ENCODE data around the gene NCOA1.
"Not testable (repeated sequence)": the region's sequence is repeated elsewhere in the genome, so short reads cannot be mapped to it uniquely, and the experiment has no call there.

Gene NCOA1

DNA sequence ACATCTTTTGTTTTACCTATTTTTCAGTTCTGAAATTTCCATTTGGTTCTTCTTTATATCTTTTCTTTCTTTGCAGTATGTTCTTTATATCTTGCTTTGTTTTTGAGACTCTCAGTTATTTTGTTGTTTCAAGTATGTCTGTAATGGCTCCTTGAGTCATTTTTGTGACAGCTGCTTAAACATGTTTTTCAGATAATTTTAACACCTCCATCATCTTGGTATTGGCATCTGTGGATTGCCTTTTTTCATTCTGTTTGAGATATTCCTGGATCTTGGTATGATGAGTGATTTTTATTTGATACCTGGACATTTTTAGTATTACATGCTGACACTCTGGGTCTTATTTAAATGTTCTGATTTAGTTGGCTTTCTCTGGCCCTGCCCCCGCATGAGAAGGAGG is 89.5 kb downstream of the NCOA1 start:
- DNase-seq: no peak

DNA sequence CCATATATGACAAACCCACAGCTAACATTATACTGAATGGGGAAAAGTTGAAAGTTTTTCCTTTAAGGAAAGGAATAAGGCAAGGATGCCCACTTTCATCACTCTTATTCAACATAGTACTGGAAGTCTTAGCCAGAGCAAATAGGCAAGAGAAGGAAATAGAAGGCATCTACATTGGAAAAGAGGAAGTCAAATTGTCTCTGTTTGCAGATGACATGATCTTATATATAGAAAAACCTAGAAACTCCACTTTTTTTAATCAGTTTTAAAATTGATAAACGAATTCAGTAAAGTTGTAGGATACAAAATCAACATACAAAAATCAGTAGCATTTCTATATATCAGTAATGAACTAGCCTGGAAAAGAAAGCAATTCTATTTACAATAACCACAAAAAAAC is 90.9 kb downstream of the NCOA1 start:
- not testable (repeated sequence) for DNase-seq

DNA sequence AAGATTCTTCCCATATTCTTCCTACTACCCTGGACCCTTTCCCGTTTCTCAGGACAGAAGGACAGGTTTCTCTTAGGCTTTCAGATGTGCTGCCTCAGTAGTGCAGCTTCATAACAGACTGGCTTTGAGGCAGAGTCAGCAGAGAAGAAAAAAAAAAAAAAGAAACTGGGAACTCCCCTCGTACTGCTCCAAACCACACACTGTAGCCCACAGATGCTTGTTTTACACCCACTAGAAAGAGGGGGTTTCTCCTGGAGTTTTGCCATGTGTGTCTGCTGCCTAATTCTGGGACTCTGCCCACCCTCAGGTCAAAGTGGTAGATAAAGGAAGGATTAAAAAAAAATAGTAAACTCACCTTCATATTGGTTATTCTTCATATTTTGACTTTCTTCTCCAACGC is 95.9 kb downstream of the NCOA1 start:
- DNase-seq: no peak

DNA sequence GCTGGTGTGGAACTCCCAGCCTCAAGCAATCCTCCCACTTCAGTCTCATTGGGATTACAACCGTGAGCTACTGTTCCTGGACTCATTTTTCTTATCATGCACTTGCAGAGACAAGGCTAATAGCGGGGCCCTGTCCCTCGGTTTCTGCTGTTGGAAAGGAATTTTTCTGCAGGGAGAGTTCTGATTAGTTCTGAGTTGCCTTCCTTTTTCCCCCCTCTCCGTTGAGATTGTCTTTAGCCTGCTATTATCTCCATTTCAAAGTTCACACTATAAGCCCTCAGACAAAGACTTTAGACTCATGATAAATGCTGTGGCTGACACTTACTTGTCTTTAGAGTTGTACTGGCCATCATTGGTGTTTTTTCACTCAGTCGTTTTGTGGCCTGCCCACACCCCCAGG is 97.2 kb downstream of the NCOA1 start:
- DNase-seq: no peak

DNA sequence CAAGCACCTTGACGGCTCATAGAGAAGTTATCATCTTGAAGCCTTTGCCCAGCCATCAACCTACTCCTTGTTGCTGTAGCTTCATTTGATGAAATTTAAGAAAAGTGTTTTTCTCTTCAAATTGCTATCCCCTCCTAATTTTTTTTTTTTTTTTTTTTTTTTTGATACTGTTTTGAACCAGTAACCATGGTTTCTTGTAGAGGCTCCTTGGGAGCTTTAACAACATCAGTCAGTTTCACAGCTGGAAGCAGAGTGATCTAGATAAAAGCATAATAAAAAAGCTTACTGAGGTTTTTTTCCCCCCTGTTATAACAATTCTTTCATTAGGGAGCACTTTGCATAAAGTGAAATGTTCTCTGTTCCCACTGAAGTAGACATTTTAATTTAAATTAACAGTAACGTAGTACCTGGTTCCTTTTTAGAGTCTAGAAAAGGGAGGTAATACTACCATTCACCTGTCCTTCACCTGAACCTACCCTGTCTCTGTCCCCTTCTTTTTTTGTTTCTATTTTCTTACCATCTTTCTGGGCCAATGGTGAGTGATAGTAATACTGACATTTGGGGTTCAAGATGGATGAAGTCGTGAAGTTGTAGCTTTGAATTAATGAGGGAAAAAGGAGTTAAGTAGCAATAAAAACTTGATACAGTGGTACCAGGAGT is 101.5 kb downstream of the NCOA1 start:
- DNase-seq: no peak

DNA sequence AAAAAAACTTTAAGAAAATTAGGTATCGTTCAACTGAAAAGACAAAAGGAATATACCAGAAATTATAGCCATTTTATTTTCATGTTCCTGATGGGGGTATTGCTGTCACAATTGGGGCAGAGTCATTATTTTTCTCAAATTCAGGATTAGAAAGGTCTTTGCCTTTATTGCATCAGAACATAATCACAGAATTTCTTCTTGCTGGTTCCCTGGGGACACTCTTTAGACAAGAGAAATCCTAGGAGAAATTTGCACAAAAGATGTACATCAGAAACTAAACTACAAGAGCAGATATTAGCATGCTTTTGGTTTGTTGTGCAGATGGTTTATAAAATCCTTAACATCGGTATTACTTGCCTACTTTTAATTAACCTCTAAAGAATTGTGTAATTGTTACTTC is 103.2 kb downstream of the NCOA1 start:
- no peak for DNase-seq

DNA sequence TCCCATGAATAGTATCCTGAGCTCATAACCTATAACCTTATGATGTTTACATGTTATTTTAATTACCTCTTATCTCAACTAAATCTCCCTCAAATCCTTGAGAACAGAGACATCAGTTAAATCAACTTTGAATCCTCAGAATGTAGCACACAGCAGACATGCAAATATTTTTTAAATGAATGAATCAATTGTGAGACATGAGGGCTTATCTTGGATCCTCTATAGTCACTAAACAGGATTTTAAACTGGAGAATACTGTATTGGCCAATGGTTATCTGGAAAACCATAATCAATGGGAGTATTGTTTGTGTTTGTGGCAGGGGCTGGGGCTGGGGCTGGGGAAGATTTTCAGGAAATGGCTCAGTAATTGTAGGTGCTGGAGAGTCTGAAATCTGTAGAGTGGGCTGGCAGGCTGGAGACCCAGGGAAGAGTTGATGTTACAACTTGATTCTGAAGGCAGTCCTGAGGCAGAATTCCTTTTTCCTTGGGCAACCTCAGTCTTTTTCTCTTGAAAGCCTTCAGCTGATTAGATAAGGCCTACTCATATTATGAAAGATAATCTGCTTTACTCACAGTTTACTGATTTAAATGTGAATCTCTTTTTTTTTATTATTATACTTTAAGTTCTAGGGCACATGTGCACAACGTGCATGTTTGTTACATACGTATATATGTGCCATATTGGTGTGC is 106.3 kb downstream of the NCOA1 start:
- DNase-seq: no peak

DNA sequence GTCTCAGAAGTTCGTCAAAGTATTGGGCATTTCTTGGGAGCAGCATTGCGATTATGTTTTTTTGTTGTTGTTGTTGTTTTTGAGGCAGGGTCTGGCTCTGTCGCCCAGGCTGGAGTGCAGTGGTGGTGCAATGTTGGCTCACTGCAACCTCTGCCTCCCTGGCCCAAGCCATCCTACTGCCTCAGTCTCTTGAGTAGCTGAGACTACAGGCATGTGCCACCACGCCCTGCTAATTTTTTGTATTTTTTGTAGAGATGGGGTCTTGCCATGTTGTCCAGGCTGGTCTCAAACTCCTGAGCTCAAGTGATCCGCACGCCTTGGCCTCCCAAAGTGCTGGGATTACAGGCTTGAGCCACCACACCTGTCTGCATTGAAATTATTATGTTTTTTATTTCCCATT is 109.1 kb downstream of the NCOA1 start:
- DNase-seq: not testable (repeated sequence)

DNA sequence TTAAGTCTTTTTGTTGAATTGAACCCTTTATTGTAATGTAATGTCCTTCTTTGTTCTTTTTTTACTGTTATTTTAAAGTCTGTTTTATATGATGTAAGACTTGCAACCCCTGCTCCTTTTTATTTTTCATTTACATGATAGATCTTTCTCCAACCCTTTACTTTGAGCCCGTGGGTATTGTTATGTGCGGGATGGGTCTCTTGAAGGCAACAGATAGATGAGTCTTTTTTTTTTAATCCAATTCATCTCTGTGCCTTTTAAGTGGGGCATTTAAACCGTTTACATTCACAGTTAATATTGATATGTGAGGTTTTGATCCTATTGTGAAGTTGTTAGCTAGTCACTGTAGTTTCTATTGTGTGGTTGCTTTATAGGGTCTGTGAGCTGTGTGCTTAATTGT is 120.6 kb downstream of the NCOA1 start:
- DNase-seq: no peak

DNA sequence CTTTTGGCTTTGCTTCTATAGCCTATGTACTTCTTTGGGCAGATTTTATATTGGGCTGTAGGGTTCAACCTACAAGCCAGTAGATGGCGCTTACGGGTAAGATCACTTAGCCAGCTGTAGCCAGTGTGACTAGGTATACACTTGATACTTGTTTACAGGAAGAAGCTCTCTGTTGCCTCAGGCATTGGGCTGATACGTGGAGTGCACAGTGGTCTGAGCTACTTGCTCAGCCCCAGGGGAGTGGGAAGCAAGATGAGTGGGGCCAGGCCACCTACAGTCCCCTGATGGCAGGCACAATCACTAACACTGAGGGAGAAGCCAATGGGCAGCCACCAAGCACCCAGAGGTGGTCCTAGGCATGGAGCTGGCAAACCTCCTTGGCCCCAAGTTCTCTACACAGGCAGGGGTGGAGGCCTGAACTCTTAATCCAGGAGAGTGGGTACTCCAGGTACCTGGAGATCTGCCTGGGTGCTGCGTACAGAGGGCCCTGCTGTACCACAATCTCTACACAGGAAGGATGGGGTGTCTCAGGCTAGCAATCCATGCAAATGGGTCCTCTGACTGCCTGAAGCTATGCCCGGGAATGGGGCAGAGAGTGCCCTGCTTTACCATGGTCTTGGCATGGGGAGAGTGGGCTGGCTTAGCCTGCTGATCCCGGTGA is 122.2 kb downstream of the NCOA1 start:
- peak in 1 of 5 donors; percentile 76 for DNase-seq

DNA sequence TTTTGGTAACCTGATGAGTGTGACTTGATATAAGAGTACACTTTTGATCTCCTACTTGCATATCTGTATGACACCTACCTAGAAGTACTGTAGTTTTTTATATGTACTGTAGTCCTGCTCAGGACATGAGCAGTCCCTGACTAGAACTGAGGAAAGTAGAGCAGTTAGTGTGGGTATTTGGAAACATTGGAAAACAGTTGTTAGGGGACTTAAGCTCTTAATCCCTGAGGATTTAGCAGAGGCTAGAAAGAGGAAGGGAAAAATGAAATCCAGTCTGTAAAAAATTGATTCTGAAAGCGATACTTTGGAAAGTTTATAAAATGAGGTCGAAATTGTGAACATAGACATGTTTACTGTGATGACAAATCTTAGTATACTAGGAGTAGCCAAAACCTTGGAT is 125.6 kb downstream of the NCOA1 start:
- DNase-seq: no peak

DNA sequence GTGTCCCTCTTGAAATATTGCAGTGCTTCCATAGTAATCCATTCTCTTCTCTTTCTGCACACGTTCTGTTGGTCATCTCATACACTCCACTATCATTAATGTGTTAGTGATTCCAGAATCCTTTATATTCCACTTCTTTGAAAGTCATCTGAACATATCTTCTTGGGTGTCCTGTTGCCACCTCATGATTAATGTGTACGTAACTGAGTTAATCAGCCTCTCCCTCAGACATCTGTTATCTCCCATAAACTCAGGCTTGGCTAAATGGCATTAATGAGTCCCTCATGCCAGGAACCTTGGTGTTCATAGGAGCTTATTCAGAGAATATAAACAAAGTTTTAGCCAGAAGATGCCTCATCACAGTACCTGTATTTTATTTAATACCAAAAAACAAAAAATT is 126.4 kb downstream of the NCOA1 start:
- no peak for DNase-seq

DNA sequence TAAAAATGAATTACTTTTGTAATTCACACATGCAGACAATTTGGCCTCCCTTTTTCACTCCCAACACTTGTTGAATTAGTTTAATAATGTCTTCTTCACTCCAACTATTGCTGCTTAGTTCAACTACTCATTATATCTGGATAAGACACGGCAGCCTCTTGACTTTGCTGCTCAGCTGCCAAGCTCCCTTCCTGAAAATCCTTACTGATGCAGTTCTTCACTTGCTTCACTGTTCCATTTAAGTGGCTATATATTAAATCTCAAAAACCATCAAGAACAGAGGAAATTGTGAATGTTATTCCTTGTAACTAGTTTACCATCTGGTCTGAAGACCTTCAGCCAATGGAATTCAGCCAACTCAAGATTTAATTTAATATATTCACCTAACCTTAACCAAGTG is 127.1 kb downstream of the NCOA1 start:
- no peak for DNase-seq

DNA sequence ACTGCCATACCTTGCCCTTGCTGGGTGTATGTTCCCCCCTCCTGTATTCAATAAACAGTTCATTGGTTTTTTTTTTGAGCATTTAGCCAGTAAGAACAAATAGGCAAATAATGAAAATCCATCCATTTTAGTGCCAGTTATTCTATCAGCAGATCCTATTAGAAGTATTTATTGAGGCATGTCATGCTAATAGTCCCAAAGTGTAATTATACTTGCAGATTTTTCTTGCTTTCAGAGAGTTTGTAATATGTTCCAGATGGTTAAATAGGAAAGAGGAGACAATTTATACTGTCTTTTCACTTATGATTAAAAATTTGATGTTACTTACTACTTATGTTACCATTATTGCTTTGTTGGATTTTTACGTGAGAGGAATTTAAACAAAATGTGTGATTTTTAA is 127.6 kb downstream of the NCOA1 start:
- DNase-seq: no peak

DNA sequence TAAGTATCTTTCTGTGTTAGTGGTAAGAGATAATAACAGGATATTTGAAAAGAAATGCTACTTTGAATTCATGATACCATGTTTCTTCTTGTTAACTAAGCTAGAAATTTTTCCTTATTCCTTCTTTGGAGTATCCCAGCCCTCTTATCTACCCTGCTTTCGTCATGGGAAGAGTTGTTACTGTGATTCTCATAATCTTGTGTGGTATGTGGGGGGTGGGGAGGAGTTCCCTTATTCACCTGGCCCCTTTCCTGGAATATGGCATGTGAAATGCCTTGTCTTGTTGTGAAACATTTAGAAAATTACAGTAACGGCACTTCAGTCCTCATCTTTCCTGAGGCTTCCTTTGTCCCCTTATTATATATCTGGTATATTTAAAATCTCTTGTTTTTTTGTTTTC is 129.9 kb downstream of the NCOA1 start:
- no peak for DNase-seq

DNA sequence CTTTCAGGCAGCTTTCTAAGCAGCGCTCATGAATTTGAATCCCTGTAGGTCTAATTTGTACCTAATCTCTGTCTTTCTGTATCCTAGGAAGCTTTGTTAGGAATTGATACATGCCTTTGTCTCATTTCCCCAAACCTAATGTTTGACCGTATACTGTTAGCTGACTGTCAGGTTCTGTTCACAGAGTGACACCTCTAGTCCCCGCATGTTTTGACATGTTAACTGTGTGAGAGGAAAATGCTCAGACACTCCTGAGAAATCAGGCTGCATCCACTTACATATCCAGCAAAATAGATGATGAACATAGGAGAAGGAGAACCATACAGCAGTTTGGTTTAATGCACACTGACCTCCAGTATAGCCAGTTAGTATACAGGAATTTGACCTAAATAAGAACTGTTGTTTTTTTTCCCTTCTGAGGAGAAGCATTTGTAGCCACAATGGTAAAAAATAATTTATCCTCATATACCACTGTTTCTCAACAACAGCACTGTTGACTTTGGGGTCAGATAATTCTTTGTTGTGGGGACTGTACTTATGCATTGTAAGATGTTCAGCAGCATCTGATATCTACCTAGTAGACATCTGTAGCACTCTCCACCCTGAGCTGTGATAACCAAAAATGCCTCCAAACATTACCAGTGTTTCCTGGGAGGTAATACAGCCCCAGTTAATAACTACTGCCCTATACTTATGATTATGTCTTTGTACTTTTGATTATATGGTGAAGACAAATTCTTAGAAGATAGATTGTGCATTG is 130.9 kb downstream of the NCOA1 start:
- no peak for DNase-seq

DNA sequence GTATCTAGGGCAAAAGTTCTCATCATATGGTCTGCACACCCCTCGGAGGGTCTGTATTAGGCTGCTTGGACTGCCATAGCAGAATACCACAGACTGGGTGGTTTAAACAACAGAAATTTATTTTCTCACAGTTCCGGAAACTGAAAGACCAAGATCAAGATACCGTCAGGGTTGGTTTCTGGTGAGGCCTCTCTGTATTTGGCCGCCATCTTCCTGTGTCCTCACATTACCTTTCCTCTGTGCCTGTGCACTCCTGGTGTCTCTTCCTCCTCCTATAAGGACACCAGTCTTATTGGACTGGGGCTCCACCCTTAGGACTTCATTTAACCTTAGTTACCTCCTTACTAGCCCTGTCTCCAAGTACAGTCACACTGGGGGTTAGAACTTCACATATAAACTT is 132.5 kb downstream of the NCOA1 start:
- no peak for DNase-seq

DNA sequence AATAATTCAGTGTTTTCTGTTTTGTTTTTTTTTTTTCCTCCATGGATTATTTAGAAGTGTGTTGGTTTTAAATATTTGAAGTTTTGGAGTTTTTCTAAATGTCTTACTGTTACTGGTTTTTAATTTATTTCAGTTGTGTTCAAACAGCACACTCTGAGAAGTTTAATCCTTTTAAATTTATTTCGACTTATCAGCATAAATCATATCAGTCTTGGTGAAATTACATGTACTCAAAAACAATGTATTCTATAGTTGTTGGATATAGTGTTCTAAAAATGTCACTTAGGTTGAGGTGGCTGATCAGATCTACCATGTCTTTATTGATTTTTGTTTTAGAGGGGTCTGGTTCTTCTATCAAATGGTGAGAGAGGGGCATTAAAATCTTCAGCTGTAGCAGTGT is 134.7 kb downstream of the NCOA1 start:
- no peak for DNase-seq

DNA sequence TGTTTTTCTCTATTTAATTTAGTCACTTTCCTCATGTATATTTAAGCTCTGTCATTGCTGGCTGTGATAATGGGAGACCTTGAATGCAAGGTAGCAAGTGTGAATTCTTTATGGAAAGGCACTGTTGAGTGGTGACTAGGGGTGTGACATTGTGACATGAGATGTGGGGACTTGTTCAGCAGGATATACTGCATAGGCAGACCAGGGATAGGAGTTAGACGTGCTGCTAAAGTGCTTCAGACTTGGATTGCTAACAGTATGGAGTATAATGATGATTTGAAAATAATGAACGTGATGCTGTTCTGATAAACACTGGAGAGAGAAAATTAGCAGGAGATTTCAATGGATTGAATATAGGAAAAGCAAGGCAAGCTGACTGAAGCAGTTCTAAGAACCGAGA is 135.1 kb downstream of the NCOA1 start:
- DNase-seq: no peak

DNA sequence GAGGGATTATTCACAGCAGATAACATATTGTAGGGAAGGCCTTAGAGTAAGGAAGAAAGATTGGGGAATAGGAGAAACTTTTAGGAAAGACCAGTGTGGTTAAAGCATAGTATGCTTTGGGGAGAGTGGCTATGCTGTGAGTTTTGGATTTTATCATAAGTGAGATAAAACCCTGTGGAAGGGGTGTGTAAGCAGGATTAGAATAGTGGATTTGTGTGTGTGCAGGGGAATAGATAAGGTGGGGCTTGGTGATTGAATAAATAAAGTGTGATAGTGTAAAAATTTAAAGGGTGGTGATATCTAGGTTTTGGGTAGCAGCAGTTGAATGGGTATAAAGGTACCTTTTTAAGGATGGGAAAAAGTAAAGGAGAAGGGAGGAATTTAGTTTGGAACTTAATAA is 137.7 kb downstream of the NCOA1 start:
- DNase-seq: no peak

DNA sequence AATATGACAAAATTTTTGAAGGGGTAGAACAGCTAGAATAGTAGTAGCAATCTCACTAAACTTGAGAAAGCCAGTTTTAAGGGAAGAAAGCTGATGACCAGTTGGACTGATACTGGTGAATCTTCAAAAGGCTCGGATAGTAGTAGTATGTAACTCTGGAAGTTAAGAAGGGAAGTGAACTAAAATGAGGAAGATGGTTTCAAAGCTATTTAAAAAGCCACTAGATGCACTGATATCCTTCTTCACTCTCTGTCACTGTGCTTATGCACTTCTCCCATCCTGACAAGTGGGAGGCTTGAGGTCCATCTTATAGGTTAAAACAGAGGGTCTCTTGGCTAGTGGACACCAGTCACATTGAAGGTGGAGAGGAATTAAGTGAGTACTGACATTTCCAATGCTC is 141.1 kb downstream of the NCOA1 start:
- no peak for DNase-seq

DNA sequence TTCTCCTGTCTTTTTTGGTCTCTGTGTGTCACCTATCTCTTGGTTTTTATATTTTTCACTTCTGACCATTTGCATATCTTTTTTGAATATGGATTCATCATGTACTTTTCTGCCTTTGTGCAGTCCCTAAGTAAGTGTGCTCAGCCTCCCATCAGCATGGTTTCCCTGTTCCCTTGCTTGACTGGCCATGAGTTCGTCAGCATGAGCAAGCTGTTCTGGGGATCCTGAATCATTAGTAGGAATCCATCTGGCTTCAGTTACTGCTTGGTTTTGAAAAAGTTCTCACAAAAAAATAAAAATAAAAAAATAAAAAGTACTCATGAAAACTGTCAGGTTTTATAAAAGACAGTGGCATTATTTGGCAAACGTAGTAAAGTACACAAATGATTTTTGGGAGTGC is 144.1 kb downstream of the NCOA1 start:
- DNase-seq: no peak

DNA sequence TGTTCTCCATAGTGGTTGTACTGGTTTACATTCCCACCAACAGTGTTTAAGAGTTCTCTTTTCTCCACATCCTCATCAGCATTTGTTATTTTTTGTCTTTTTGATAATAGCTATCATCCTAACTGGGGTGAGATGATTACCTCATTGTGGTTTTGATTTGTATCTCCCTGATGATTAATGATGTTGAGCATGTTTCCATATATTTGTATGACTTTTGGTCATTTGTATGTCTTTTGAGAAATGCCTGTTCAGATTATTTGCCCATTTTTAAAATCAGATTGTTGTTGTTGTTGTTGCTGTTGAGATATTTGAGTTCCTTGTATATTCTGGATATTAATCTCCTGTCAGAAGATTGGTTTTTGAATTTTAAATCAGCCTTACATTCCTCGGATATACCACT is 147.5 kb downstream of the NCOA1 start:
- DNase-seq: no peak

DNA sequence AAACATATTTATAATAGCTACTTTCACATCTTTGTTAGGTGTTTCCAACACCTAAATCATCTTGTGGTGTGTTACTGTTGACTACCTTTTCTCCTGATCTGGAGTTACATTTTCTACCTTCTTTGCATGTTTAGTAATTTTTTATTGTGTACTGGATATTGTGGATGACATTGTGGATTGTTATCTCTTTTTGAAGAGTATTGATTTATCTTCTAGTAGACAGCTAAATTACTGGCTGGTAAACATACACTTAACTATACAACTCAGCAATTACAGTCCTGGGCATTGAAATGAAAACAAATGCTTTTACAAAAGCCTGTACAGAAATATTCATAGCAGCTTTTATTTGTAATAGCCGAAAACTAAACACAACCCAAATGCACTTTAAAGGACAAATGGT is 151.3 kb downstream of the NCOA1 start:
- no peak for DNase-seq
